ENCODE measurements around the gene FOXO1.

The FOXO1 gene

DNA sequence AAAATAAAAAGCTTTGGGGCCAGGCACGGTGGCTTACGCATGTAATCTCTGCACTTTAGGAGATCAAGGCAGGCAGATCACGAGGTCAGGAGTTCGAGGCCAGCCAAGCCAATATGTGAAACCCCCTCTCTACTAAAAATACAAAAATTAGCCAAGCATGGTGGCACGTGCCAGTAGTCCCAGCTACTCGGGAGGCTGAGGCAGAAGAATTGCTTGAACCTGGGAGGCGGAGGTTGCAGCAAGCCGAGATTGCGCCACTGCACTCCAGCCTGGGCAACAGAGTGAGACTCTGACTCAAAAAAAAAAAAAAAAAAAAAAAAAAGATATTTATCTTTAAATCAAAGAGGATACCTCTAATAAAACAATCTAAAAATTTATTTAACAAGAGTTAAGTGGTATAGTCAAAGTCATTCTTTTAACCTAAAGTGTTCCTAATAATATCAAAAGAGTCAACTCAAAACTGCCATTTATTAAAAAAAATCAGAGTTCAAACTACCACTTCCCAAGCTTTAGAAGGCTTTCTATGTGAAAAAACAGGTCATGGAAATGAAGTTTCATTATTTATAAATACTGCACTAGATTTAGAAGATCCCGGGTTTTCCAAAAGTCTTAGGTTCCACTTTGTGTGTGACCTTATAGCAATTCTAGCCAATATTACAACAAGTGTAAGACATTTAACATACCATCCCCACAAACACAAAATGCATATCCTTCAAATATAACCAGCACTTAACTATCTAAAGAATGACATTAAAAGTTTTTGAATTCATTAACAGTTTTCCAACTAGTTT lies 4.4 kb downstream of the FOXO1 start:
- TF ChIP-seq NFIC (IDR thresholded peaks at IDR 0.05) (no peak), EGR1 (IDR thresholded peaks at IDR 0.05) (no peak), CEBPB (IDR thresholded peaks at IDR 0.05) (no peak), ZBTB7A (IDR thresholded peaks at IDR 0.05; ENCODE audit: low read depth) (no peak), YY1 (IDR thresholded peaks at IDR 0.05; ENCODE audit: low read depth) (no peak), TCF12 (IDR thresholded peaks at IDR 0.05; ENCODE audit: low read depth) (no peak), TAF1 (IDR thresholded peaks at IDR 0.05; ENCODE audit: low read depth) (no peak), FOXM1 (IDR thresholded peaks at IDR 0.05; ENCODE audit: borderline replicate concordance, low read depth) (no peak), TEAD4 (IDR thresholded peaks at IDR 0.05) (no peak)
- TF ChIP-seq, protein P1, sequence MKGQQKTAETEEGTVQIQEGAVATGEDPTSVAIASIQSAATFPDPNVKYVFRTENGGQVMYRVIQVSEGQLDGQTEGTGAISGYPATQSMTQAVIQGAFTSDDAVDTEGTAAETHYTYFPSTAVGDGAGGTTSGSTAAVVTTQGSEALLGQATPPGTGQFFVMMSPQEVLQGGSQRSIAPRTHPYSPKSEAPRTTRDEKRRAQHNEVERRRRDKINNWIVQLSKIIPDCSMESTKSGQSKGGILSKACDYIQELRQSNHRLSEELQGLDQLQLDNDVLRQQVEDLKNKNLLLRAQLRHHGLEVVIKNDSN (IDR thresholded peaks at IDR 0.05): no peak
- TF ChIP-seq, protein P2, sequence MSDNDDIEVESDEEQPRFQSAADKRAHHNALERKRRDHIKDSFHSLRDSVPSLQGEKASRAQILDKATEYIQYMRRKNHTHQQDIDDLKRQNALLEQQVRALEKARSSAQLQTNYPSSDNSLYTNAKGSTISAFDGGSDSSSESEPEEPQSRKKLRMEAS (IDR thresholded peaks at IDR 0.05): no peak

DNA sequence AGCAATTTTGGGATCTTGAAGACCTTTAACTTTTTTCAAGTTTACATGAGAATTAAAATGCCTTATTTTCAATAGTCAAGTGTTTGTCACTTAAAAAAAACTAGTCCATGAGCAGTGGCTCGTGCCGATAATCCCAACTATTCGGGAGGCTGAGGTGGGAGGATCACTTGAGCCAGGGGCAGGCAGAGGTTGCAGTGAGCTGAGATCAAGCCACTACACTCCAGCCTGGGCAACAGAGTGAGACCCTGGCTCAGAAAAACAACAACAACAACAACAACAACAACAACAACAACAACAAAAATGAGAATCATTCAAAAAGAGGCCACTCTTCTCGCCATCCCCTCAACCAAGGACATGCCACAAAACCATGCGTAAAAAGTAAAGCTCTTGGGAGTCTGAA lies 5.7 kb downstream of the FOXO1 start:
- TF ChIP-seq YY1 (IDR thresholded peaks at IDR 0.05; ENCODE audit: low read depth): no peak
- TF ChIP-seq RAD21 (IDR thresholded peaks at IDR 0.05; ENCODE audit: low read depth): no peak
- no peak for TF ChIP-seq EGR1 (IDR thresholded peaks at IDR 0.05)
- TF ChIP-seq, protein P2 (IDR thresholded peaks at IDR 0.05): no peak
- TF ChIP-seq, protein P3, sequence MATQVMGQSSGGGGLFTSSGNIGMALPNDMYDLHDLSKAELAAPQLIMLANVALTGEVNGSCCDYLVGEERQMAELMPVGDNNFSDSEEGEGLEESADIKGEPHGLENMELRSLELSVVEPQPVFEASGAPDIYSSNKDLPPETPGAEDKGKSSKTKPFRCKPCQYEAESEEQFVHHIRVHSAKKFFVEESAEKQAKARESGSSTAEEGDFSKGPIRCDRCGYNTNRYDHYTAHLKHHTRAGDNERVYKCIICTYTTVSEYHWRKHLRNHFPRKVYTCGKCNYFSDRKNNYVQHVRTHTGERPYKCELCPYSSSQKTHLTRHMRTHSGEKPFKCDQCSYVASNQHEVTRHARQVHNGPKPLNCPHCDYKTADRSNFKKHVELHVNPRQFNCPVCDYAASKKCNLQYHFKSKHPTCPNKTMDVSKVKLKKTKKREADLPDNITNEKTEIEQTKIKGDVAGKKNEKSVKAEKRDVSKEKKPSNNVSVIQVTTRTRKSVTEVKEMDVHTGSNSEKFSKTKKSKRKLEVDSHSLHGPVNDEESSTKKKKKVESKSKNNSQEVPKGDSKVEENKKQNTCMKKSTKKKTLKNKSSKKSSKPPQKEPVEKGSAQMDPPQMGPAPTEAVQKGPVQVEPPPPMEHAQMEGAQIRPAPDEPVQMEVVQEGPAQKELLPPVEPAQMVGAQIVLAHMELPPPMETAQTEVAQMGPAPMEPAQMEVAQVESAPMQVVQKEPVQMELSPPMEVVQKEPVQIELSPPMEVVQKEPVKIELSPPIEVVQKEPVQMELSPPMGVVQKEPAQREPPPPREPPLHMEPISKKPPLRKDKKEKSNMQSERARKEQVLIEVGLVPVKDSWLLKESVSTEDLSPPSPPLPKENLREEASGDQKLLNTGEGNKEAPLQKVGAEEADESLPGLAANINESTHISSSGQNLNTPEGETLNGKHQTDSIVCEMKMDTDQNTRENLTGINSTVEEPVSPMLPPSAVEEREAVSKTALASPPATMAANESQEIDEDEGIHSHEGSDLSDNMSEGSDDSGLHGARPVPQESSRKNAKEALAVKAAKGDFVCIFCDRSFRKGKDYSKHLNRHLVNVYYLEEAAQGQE (IDR thresholded peaks at IDR 0.05; ENCODE audit: low read depth): no peak
- no peak for TF ChIP-seq ZBTB7A (IDR thresholded peaks at IDR 0.05; ENCODE audit: low read depth)
- no peak for TF ChIP-seq FOXM1 (IDR thresholded peaks at IDR 0.05; ENCODE audit: borderline replicate concordance, low read depth)
- TF ChIP-seq, protein P1 (IDR thresholded peaks at IDR 0.05): no peak
- no peak for TF ChIP-seq NFIC (IDR thresholded peaks at IDR 0.05)

DNA sequence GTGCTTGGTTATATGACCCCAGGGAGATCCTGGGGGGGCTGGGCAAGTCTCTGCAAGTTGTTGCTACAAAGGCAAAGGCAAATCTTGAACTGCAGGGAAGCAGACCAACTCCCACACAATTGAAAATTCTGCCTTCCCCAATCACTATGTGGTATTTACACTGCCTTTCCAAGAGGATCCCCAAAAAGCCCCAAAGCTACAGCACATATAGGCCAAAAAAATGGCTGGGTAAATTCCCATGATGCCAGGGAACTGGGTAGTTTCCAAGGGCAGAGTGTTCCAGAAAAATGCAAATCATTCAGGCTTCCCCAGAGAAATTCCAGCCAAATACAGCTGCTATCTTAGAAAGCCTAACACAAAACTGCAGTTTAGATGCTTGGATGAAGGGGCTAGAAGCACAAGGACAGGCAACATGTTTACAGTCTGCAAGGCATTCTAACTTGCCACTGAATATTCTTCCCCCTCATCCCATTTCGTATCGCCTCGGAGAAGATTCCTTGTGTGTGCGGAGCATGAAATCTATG lies 6.2 kb downstream of the FOXO1 start:
- TF ChIP-seq, protein P3 (IDR thresholded peaks at IDR 0.05; ENCODE audit: low read depth): no peak
- no peak for TF ChIP-seq RAD21 (IDR thresholded peaks at IDR 0.05; ENCODE audit: low read depth)
- TF ChIP-seq YY1 (IDR thresholded peaks at IDR 0.05; ENCODE audit: low read depth): no peak

DNA sequence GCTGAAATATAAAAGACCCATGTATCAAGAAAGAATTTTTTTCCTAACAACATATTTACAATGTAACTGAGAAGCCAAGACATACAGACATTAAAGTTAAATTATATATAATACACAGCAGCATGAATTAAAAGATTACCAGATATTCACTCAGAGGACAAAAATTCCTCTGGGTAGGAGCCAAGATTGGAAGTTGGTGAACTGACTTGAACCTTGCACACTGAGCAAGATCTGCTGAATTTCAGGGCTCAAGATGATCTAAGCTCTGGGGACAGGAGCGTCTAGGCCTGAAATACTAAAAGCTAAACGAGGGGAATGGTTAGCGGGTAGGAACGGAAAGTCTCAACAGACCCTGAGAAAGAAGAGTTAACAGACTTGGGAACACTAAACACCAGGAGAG lies 8.5 kb downstream of the FOXO1 start:
- no peak for TF ChIP-seq NFIC (IDR thresholded peaks at IDR 0.05)
- no peak for TF ChIP-seq TCF12 (IDR thresholded peaks at IDR 0.05; ENCODE audit: low read depth)
- TF ChIP-seq FOXM1 (IDR thresholded peaks at IDR 0.05; ENCODE audit: borderline replicate concordance, low read depth): no peak
- TF ChIP-seq TEAD4 (IDR thresholded peaks at IDR 0.05): no peak
- TF ChIP-seq TAF1 (IDR thresholded peaks at IDR 0.05; ENCODE audit: low read depth): no peak
- no peak for TF ChIP-seq CREB1 (IDR thresholded peaks at IDR 0.05; ENCODE audit: low read depth)
- TF ChIP-seq, protein P3 (IDR thresholded peaks at IDR 0.05; ENCODE audit: low read depth): no peak
- no peak for TF ChIP-seq RAD21 (IDR thresholded peaks at IDR 0.05; ENCODE audit: low read depth)
- TF ChIP-seq EP300 (IDR thresholded peaks at IDR 0.05; ENCODE audit: borderline replicate concordance): no peak
- TF ChIP-seq, protein P2 (IDR thresholded peaks at IDR 0.05): no peak
- no peak for TF ChIP-seq CEBPB (IDR thresholded peaks at IDR 0.05)
- TF ChIP-seq ZBTB7A (IDR thresholded peaks at IDR 0.05; ENCODE audit: low read depth): no peak
- no peak for TF ChIP-seq EGR1 (IDR thresholded peaks at IDR 0.05)
- TF ChIP-seq YY1 (IDR thresholded peaks at IDR 0.05; ENCODE audit: low read depth): no peak
